Measurements from ENCODE around the gene C6orf52. TPM values are rescaled to one million over a fixed set of nuclear protein-coding genes. Genes with fewer than 3 reads are reported as not detected.
"Not testable (repeated sequence)": the region's sequence is repeated elsewhere in the genome, so short reads cannot be mapped to it uniquely, and the experiment has no call there.

Gene C6orf52
- total RNA-seq, 1 donor from 2014 or later: not detected

DNA sequence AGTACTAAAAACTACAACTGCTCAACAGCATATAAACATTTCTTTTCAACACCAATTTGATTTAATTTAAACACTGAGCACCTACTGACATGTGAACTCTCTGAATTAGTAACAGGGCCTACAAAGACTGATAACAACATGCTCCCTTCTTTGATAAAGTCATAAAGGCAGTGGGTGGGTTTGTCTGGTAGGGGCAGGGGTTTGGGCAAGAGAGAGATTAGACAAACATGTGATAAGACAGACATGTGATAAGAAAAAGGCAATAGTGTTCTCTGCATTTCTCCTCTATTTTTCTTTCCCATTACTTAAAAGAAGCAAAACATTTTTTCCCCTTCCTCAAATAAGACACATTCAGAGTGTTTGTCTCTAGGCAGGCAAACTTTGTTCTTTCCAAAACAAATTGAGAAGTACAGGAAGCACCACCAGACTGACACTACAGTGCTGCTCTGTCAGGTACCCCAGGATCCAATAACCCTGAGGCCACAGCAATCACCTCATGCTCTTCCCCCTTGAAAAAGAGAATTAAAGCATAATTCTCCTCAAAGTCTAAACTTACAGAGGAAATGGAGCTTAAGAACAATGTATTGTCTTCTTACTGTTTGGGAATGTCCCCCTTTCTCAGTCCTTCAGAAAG, 11.9 kb downstream of the C6orf52 start:
- no peak overlapping the region for H3K27ac ChIP-seq (ENCODE audit: low read depth, low read length)
- H3K27me3 ChIP-seq (ENCODE audit: control insufficient read depth in 3 of 3, insufficient read depth in 3 of 3, low read length in 3 of 3): peaks cover 0 to 12% (median 0%) of the 10 kb centered on the region in 3 donors
- no peaks in the 10 kb centered on the region for H3K9me3 ChIP-seq (ENCODE audit: control insufficient read depth in 3 of 3, low read length in 3 of 3)
- no peaks in the 10 kb centered on the region for H3K36me3 ChIP-seq (ENCODE audit: control insufficient read depth in 3 of 3, insufficient read depth in 3 of 3, low read length in 3 of 3)
- H3K9ac ChIP-seq (ENCODE audit: low read depth in 1 of 3, low read length in 3 of 3): no peak overlapping the region
- H3K4me1 ChIP-seq (ENCODE audit: control insufficient read depth in 3 of 3, insufficient read depth in 3 of 3, low read length in 3 of 3): no peaks in the 10 kb centered on the region
- H3K4me3 ChIP-seq (ENCODE audit: low read length in 3 of 3): no peak overlapping the region

- Histone ChIP-seq H3K4me1 (ENCODE audit: control insufficient read depth in 3 of 3, insufficient read depth in 3 of 3, low read length in 3 of 3) (no peaks in the 10 kb centered on the region), H3K9ac (ENCODE audit: low read depth in 1 of 3, low read length in 3 of 3) (no peak overlapping the region), H3K9me3 (ENCODE audit: control insufficient read depth in 3 of 3, low read length in 3 of 3) (no peaks in the 10 kb centered on the region), H3K27ac (ENCODE audit: low read depth, low read length) (no peak overlapping the region), H3K27me3 (ENCODE audit: control insufficient read depth in 3 of 3, insufficient read depth in 3 of 3, low read length in 3 of 3) (peaks cover 0 to 9% (median 0%) of the 10 kb centered on the region in 3 donors), H3K4me3 (ENCODE audit: low read length in 3 of 3) (no peak overlapping the region), H3K36me3 (ENCODE audit: control insufficient read depth in 3 of 3, insufficient read depth in 3 of 3, low read length in 3 of 3) (no peaks in the 10 kb centered on the region)
These were observed 12.6 kb downstream of the C6orf52 start for GRCh38 chr6:10681795-10682194.

- Histone ChIP-seq H3K4me1 (ENCODE audit: control insufficient read depth in 3 of 3, insufficient read depth in 3 of 3, low read length in 3 of 3) (no peaks in the 10 kb centered on the region), H3K9ac (ENCODE audit: low read depth in 1 of 3, low read length in 3 of 3) (no peak overlapping the region), H3K4me3 (ENCODE audit: low read length in 3 of 3) (no peak overlapping the region), H3K36me3 (ENCODE audit: control insufficient read depth in 3 of 3, insufficient read depth in 3 of 3, low read length in 3 of 3) (no peaks in the 10 kb centered on the region), H3K9me3 (ENCODE audit: control insufficient read depth in 3 of 3, low read length in 3 of 3) (no peaks in the 10 kb centered on the region), H3K27ac (ENCODE audit: low read depth, low read length) (no peak overlapping the region), H3K27me3 (ENCODE audit: control insufficient read depth in 3 of 3, insufficient read depth in 3 of 3, low read length in 3 of 3) (peaks cover 0 to 2% (median 0%) of the 10 kb centered on the region in 3 donors)
These were observed 16.0 kb downstream of the C6orf52 start for GRCh38 chr6:10678456-10678855.

DNA sequence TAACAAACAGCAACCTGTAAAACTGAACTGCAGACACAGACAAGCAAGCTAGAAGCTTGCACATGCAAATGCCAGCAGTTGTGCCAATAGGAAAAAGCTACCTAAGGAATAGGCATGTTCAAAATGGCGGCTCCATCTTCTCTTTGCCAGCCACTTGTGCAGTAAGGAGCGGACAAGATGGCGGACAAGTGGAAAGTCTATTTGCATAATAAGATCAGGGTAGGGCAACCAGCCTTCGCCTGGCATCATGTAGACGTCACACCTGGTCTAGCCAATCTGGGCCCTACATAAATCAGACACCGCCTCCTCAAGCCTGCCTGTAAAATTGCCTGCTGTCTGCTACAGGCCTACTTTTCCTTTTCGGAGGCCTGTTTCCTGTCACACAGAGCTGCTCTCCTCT, 18.0 kb downstream of the C6orf52 start:
- H3K27me3 ChIP-seq (ENCODE audit: control insufficient read depth in 3 of 3, insufficient read depth in 3 of 3, low read length in 3 of 3): no peaks in the 10 kb centered on the region
- no peak overlapping the region for H3K27ac ChIP-seq (ENCODE audit: low read depth, low read length)
- H3K36me3 ChIP-seq (ENCODE audit: control insufficient read depth in 3 of 3, insufficient read depth in 3 of 3, low read length in 3 of 3): no peaks in the 10 kb centered on the region
- no peaks in the 10 kb centered on the region for H3K9me3 ChIP-seq (ENCODE audit: control insufficient read depth in 3 of 3, low read length in 3 of 3)
- H3K4me1 ChIP-seq (ENCODE audit: control insufficient read depth in 3 of 3, insufficient read depth in 3 of 3, low read length in 3 of 3): no peaks in the 10 kb centered on the region
- H3K4me3 ChIP-seq (ENCODE audit: low read length in 3 of 3): no peak overlapping the region
- H3K9ac ChIP-seq (ENCODE audit: low read depth in 1 of 3, low read length in 3 of 3): no peak overlapping the region

DNA sequence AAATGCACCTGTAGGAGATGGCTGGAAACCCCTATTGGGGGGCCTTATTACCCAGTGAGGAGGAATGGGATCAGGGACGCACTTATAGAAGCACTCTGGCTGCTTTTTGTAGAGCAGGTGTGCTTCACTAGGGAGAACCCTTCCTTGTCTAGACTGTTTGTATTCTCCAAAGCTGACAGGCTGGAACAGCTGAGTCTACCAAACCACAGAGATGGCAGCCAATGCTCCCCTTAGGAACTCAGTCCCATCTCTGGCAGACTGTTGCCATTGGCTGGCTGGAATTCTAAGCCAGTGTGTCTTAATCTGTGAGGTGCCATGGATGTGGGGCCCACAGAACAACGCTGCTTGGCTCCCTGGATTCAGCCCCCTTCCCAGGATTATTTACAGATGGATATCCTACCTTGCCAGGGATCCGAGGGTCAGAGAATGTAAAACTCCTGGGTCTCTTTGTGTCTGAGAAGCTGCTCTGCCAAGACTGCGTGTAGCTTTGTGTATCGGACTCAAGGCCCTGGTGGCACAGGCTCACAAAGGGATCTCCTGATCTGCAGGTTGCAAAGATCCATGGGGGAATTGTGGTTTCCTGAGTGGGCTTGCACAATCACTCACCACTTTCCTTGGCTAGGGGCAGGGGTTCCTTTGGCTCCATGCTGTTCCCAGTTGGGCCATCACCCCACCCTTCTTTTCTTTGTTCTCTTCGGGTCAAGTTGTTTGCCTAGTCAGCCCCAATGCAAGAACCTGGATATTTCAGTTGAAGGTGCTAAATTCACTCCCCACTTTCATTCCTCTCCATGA, 26.1 kb downstream of the C6orf52 start:
- no peaks in the 10 kb centered on the region for H3K4me1 ChIP-seq (ENCODE audit: control insufficient read depth in 3 of 3, insufficient read depth in 3 of 3, low read length in 3 of 3)
- H3K9ac ChIP-seq (ENCODE audit: low read depth in 1 of 3, low read length in 3 of 3): no peak overlapping the region
- H3K9me3 ChIP-seq (ENCODE audit: control insufficient read depth in 3 of 3, low read length in 3 of 3): no peaks in the 10 kb centered on the region
- H3K4me3 ChIP-seq (ENCODE audit: low read length in 3 of 3): no peak overlapping the region
- no peaks in the 10 kb centered on the region for H3K36me3 ChIP-seq (ENCODE audit: control insufficient read depth in 3 of 3, insufficient read depth in 3 of 3, low read length in 3 of 3)
- no peak overlapping the region for H3K27ac ChIP-seq (ENCODE audit: low read depth, low read length)
- peaks cover 0 to 5% (median 3%) of the 10 kb centered on the region in 3 donors for H3K27me3 ChIP-seq (ENCODE audit: control insufficient read depth in 3 of 3, insufficient read depth in 3 of 3, low read length in 3 of 3)

DNA sequence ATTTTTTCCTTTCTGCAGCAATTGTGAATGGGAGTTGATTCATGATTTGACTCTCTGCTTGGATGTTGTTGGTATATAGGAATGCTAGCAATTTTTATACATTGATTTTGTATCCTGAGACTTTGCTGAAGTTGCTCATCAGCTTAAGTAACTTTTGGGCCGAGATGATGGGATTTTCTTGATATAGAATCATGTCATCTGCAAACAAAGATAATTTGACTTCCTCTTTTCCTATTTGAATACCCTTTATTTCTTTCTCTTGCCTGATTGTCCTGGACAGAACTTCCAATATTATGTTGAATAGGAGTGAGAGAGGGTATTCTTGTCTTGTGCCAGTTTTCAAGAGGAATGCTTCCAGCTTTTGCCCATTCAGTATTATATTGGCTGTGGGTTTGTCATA, 28.8 kb downstream of the C6orf52 start:
- not testable (repeated sequence) for H3K4me3 ChIP-seq (ENCODE audit: low read length in 3 of 3); H3K27ac ChIP-seq (ENCODE audit: low read depth, low read length); H3K36me3 ChIP-seq (ENCODE audit: control insufficient read depth in 3 of 3, insufficient read depth in 3 of 3, low read length in 3 of 3); H3K4me1 ChIP-seq (ENCODE audit: control insufficient read depth in 3 of 3, insufficient read depth in 3 of 3, low read length in 3 of 3); H3K27me3 ChIP-seq (ENCODE audit: control insufficient read depth in 3 of 3, insufficient read depth in 3 of 3, low read length in 3 of 3); H3K9me3 ChIP-seq (ENCODE audit: control insufficient read depth in 3 of 3, low read length in 3 of 3); H3K9ac ChIP-seq (ENCODE audit: low read depth in 1 of 3, low read length in 3 of 3)

GRCh38 chr6:10662742-10663141, 31.7 kb downstream of the C6orf52 start:
- Histone ChIP-seq H3K27ac (ENCODE audit: low read depth, low read length) (no peak overlapping the region), H3K9me3 (ENCODE audit: control insufficient read depth in 3 of 3, low read length in 3 of 3) (no peaks in the 10 kb centered on the region), H3K4me3 (ENCODE audit: low read length in 3 of 3) (no peak overlapping the region), H3K4me1 (ENCODE audit: control insufficient read depth in 3 of 3, insufficient read depth in 3 of 3, low read length in 3 of 3) (peaks cover 0 to 4% (median 0%) of the 10 kb centered on the region in 3 donors), H3K27me3 (ENCODE audit: control insufficient read depth in 3 of 3, insufficient read depth in 3 of 3, low read length in 3 of 3) (no peaks in the 10 kb centered on the region), H3K36me3 (ENCODE audit: control insufficient read depth in 3 of 3, insufficient read depth in 3 of 3, low read length in 3 of 3) (no peaks in the 10 kb centered on the region), H3K9ac (ENCODE audit: low read depth in 1 of 3, low read length in 3 of 3) (no peak overlapping the region)

GRCh38 chr6:10662207-10662606, 32.2 kb downstream of the C6orf52 start:
- Histone ChIP-seq H3K9me3 (ENCODE audit: control insufficient read depth in 3 of 3, low read length in 3 of 3) (no peaks in the 10 kb centered on the region), H3K36me3 (ENCODE audit: control insufficient read depth in 3 of 3, insufficient read depth in 3 of 3, low read length in 3 of 3) (no peaks in the 10 kb centered on the region), H3K27ac (ENCODE audit: low read depth, low read length) (no peak overlapping the region), H3K27me3 (ENCODE audit: control insufficient read depth in 3 of 3, insufficient read depth in 3 of 3, low read length in 3 of 3) (no peaks in the 10 kb centered on the region), H3K9ac (ENCODE audit: low read depth in 1 of 3, low read length in 3 of 3) (no peak overlapping the region), H3K4me1 (ENCODE audit: control insufficient read depth in 3 of 3, insufficient read depth in 3 of 3, low read length in 3 of 3) (peaks cover 0 to 4% (median 0%) of the 10 kb centered on the region in 3 donors), H3K4me3 (ENCODE audit: low read length in 3 of 3) (no peak overlapping the region)

GRCh38 chr6:10660431-10661191, 33.8 kb downstream of the C6orf52 start:
- not testable (repeated sequence) for H3K9me3 ChIP-seq (ENCODE audit: control insufficient read depth in 3 of 3, low read length in 3 of 3)

More at GRCh38 chr6:10660431-10661191, 33.8 kb downstream of the C6orf52 start:
- H3K4me3 ChIP-seq (ENCODE audit: low read length in 3 of 3); H3K27ac ChIP-seq (ENCODE audit: low read depth, low read length); H3K9ac ChIP-seq (ENCODE audit: low read depth in 1 of 3, low read length in 3 of 3); H3K27me3 ChIP-seq (ENCODE audit: control insufficient read depth in 3 of 3, insufficient read depth in 3 of 3, low read length in 3 of 3); H3K36me3 ChIP-seq (ENCODE audit: control insufficient read depth in 3 of 3, insufficient read depth in 3 of 3, low read length in 3 of 3); H3K4me1 ChIP-seq (ENCODE audit: control insufficient read depth in 3 of 3, insufficient read depth in 3 of 3, low read length in 3 of 3): not testable (repeated sequence)
